ENCODE data around the gene PLEKHA4.
"Not testable (repeated sequence)": the region's sequence is repeated elsewhere in the genome, so short reads cannot be mapped to it uniquely, and the experiment has no call there.

Gene PLEKHA4

DNA sequence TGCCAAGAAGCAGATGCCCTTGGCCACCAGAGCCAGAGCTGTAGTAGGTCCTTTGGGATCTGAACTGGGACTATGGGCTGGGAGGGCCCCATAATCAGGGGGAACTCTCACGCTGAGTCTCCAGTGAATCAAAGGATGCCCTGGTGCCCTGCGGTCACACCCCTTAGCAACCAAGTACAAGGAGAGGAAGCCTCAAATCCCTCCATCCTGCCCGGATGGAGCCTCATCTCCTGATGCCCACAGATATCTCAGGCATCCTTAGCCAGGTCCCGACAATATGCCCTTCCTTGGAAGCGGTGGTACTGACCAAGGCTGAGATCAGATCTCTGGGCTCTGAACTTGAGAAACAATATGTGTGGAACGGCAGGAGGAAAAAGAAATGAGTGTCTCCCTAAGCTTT, 1.7 kb downstream of the PLEKHA4 start:
- no peak for DNase-seq

DNA sequence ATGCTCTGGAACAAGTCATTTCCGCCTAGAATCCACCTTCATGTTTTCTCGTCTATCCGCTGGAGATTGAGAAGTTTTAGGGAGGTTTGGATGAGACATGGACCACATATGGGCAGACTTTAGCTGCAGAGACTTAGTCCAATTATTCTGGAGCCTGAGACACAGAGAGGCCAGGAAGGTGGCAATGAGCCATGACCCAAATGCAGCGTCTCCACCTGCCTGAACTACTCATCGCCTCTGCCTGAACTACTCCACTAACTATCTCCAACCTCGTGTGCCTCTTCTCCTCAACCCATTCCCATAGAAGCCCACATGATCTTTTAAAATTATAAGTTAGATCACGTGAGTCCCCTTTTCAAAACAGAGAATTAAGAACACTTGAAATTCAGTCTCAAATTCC, 5.6 kb downstream of the PLEKHA4 start:
- DNase-seq: no peak

DNA sequence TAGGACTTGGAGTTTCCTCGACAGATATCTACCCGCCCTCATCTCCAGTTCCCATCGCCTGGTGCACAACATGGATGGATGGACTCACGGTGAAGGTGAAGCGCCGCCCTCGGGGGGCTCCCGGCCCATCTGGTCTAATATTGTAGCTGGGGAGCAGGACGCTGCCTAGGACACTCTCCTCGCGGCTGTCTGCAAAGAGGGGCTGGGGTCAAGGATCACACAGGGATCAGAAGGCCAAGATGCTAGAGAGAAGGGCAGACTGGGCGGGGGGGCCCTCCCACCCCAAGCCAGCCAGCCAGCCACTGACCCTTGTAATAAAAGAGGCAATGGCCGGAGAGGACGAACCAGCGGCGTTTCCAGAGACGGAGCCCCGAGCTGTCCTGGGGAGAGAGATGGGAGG, 7.1 kb downstream of the PLEKHA4 start:
- DNase-seq: no peak

DNA sequence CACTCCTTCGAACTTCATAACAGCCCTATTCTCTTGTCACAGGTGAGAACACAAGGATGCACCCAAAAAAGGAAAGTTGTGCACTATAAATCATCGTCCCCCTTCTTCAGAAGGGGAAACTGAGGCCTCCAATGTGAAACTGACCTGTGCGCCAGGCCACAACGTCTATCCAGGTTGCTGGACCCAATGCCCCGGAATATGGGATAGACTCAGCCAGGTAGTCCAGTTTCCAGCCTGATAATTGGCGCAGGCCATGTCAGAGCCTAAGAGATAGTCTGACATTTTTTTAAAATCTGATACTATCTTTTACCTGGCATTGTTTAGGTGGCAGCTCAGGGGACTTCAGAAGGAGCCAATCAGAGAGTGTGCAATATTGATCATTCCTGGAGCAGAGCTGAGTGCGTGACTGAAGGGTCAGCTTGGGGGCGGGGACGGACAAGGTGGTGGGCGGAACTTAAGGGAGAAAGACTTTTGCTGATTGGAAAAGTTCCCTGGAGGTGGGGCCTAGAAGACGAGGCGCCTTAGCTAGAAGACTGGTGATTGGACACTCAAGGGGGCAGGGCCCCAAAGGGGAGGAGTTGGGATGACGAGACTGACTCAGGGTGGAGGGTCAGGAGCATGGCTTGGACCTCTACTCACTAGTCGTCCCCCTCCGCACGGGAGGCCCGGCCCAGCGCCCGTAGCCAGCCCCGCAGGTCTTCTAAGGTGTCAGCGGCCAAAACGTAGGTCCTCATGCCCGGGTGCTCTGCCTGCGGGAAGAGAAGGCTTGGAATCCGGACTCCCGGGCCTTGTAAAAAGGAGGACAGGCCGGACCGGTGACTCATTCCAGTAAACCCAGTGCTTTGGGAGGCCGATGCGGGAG, 8.5 kb downstream of the PLEKHA4 start:
- DNase-seq: peak in 1 of 51 donors; percentile 30

DNA sequence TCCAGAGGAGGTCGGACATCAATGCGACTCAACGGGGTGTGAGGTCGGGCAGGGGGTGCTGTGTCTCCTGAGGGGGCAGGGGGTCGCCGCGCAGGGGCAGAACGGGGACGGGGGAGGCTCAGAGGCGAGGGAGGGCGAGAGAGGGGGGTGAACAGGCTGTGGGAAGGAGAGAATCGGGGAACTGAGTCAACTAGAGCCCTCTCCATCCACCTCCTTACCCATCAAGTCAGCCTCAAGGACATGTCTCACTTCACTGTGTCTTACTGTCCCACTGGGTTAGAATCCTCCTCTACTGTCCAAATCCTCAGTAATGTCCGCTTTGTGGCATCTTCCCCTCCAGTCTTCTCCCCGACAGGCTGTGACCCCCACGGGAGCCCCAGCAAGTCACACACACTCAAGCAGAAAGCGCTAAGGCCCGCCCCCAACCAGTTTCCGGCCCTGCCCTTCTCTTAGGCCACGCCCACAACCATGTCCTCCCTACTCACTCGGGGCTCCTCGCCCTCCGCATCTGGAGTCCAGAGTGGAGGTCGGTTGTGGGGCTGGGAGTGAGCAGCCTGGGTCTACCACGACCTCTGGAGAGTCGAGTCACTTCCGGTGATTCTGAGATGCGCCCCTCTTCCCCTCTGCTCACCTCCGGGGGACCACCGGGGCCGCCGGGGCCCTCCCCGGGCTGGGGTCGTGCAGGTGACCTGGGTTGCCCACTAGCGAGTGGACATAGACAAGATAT, 9.3 kb downstream of the PLEKHA4 start:
- peak in 4 of 51 donors; percentile 8 to 38 (median 15) for DNase-seq

DNA sequence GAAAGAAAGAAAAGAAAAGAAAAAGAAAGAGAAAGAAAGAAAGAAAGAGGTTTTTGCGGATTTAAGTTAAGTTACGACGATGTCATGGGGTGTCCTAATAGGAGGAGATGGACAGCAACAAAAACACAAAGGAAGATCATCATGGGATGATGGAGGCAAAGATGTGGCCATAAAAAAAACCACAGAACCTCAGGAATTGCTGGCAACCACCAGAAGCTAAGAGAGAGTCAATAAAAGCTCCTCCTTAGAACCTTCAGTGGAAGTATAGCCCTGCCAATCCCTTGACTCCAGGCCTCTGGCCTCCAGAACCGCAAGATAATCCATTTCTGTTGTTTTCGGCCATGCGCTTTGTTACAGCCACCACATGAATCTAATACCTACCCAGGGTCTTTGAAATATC, 11.5 kb downstream of the PLEKHA4 start:
- no peak for DNase-seq

DNA sequence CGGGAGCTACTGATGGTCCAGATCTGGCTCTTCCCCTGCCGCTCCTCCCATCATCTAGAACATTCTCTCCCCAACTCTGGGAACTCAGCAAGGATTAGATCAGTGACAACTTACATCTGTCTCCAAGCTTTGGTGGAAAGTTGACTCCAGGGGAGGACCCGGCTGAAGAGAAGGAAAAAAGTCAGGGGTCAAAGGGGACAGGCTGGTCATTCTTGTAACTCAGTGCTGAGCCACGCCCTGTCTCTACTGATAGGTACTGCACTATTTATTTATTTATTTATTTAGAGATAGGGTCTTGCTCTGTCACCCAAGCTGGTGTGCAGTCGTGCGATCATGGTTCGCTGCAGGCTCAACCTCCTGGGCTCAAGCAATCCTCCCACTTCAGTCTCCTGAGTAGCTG, 14.3 kb downstream of the PLEKHA4 start:
- DNase-seq: no peak

DNA sequence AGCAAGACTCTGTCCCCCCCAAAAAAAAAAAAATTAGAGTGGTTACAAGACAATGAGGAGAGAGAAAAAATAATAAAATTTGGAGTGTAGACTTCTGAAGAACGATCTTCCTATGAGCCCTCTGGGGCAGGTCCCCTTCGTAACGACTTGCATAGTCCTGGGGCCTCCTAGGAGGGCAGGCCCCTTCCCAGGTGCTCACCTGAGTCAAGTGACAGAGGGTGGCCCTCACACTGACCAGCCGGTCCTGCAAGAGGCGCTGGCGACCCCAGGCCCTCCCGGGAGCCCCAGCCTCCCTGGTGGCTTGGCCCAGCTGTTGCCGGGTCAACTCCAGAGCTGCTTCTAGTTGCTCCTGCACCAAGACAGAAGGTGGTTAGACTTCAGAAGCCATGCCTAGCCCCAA, 14.9 kb downstream of the PLEKHA4 start:
- no peak for DNase-seq

DNA sequence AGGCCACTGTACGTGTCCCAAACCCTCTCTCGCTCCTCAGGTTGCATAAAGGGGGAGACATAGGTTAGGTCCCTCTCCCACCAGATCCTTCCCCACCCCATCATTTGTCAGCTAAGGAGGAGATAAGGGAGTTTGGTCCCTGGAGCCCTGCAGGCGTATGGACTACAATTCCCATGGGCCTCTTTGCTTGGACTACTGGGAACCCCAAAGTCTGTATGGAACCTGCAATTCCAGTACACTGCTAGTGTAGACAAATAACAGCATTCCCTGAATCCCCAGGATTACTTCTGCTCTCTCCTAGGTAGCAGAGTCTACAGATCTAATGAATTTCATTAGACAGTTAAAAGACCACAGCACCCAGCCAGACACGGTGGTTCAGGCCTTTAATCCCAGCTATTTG, 16.1 kb downstream of the PLEKHA4 start:
- DNase-seq: no peak

DNA sequence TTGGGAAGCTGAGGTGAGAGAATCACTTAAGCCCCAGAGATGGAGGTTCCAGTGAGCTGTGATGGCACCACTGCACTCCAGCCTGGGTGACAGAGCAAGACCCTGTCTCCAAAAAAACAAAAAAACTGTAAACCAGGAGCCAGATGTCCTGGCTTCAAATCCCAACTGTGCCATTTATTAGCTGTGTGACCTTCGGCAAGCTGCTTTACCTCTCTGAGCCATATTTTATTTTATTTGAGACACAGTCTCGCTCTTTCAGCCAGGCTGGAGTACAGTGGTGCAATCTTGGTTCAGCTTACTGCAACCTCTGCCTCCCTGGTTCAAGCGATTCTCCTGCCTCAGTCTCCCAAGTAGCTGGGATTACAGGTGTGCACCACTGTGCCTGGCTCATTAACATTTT, 21.8 kb downstream of the PLEKHA4 start:
- DNase-seq: not testable (repeated sequence)

DNA sequence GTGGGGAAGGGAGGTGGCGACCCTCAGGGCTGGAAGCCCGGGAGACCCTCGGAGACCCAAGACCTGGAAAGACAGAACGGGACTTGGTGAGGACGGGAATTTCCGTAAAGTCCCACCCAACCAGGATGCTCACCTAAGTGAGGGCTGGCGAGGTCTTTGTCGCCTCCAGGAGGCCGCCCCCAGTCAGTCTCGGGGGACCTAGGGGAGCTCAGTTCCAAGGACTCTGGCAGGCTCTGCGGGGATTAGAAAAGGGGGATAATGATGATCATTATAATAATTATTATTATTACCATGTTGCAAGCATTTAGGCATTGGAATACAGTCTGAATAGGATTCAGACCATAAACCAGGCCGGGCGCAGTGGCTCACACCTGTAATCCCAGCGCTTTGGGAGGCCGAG, 23.0 kb downstream of the PLEKHA4 start:
- no peak for DNase-seq

DNA sequence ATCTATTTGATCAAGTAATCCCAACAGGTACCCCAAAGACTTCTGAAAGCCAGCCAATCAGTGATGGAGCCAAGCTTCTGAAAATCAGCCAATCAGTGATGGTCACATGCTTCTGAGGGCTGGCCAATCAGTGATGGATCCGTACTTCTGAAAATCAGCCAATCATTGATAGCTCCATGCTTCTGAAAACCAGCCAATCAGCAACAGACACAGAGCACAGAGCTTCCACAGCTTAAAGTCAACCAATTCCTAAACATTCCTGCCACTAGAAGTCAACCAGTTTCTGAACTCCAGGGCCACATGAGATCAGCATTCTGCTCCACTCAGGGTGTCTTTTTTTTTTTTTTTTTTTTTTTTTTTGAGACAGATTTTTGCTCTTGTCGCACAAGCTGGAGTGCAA, 23.9 kb downstream of the PLEKHA4 start:
- DNase-seq: no peak

DNA sequence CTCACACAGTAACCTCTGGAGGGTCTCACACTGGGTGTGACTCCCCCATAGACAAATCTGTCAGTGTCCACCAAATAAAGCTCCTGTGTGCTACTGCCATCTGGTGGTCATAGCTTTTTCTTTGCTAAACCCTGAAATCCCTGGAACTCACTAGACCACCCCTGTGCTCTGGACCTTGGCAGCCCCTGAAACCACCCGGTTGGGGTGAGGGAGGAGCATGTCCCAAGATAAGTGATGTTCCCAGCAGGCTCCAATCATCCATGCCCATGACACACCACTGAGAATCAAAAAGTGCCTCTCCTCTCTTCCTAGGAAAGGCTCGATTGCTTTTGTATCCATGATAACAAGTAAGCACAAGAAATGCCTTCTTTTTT, 25.6 kb downstream of the PLEKHA4 start:
- DNase-seq: peak in 32 of 51 donors; percentile 2 to 57 (median 14)

DNA sequence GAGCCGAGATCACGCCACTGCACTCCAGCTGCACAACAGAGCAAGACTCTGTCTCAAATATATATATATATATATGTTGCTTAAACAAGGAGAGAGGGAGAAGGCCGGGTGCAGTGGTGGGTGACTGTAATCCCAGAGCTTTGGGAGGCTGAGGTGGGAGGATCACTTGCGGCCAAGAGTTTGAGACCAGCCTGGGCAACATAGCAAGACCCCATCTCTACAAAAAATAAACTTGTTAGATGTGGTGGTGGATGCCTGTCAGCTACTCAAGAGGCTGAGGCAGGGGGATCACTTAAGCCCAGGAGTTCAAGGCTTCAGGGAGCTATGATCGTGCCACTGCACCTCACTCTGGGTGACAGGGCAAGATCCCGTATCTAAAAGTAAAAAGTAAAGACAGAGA, 26.8 kb downstream of the PLEKHA4 start:
- DNase-seq: no peak

DNA sequence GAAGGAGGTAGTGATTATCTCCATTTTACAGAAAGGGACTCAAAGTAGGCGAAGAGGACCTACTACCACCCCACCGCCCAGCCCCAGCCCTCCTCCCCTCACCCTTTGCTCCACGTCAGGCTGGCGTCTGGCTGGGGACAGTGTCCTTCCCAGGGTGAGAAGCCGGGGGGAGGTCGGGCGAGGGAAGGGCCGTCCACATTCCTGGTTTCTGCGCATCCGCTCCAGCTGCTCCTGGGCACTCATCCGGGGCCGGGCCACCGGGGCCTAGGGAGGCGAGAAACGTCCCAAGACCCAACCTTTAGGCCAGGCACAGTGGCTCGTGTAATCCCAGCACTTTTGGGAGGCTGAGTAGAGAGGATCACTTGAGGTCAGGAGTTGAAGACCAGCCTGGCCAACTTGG, 27.4 kb downstream of the PLEKHA4 start:
- DNase-seq: no peak

DNA sequence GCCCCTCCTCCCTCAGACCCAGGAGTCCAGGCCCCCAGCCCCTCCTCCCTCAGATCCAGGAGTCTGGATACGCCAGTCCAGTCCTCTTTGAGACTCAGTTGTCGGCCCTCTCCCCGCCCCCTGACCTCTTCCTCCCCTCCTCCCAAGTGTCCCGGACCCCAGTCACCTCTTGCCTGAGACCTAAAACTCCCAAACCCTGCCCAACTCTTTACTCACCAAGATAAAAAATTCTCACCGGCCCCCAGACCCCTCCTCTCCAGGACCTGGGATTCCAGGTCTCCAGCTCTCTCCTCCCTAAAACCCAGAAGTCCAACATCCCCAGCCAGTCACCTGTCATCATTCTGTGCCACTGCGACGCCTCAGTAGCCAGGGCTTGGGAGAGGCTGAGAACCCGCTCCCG, 30.7 kb downstream of the PLEKHA4 start:
- DNase-seq: peak in 2 of 51 donors; percentile 28 to 33

DNA sequence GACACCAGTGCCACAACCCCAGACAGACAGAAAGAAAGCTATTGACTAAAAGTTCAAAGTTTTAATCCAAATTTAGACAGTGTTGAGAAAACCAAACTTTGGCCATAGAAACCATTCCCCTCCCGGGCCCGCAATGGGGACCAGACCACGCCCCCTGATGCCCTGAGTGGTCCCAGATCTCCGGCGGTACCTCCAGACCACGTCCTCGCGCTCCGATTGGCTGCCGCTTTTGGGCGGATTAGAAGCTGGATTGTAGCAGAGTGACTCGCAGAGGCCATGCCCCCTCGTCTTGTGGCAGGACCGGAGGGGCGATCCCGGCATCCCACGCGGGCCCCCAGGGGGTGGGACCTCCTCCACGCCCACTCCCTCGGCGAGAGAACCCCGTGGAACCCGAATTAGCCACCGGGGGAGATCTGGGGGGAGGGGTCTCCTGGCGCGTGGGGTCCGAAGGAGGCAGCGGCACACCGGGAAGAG, 31.3 kb downstream of the PLEKHA4 start:
- peak in 50 of 51 donors; percentile 10 to 91 (median 72) for DNase-seq

DNA sequence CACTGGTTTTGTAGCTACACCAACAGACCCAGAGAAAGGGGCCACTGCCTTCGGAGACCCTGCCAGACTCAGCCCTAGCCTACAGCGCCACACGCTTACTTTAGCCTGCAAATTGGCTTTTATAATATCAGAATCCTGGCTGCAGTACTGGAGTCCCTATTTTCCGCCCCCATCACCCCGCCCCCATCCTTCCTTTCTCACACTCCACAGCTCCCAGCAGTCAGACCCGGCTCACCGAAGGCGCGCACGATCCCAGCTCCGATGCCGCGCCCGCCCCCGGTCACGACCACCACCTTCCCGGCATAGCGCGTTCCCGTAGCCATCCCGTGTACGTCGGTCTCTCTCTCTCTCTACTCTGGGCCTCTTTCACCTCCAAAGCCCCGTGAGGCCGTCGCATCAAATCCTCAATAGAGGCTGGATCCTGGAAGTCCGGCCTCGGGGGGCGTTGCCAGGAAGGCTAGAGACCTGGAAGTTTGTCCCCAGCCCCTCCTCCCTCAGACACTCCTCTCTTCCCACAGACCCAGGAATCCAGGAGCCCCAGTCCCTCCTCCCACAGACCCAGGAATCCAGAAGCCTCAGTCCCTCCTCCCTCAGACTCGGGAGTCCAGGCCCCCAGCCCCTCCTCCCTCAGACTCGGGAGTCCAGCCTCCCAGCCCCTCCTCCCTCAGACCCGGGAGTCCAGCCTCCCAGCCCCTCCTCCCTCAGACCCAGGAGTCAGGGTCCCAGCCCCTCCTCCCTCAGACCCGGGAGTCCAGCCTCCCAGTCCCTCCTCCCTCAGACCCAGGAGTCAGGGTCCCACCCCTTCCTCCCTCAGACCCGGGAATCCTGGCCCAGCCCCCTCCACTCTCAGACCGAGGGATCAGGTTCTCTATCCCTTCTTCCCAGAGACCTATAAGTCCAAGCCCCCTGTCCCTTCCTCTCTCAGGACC, 32.1 kb downstream of the PLEKHA4 start, which contains the start of gene HSD17B14:
TSS of gene HSD17B14 (minus strand) at position 403 of the 929 bp plus-strand sequence. CDS start at position 323, 80 bp downstream.
- peak in 39 of 51 donors; percentile 17 to 74 (median 44) for DNase-seq

DNA sequence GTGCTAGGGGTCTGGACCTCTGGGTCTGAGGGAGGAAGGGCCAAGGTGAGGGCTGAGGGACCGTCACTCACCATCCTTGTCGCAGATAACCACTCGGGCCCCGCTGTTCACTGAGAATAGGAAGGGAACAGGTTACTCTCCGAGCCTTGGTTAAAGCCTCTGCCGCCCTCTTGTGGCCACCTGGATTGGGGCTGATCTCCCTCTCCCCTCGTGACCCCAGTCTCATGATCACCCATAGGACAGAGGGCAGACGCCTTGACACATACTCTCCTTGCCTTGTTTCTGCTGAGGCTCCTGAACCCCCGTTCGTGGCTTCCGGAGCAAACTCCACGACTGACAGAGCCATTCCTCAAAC, 32.7 kb downstream of the PLEKHA4 start:
- DNase-seq: peak; percentile 32 to 98 (median 80)

DNA sequence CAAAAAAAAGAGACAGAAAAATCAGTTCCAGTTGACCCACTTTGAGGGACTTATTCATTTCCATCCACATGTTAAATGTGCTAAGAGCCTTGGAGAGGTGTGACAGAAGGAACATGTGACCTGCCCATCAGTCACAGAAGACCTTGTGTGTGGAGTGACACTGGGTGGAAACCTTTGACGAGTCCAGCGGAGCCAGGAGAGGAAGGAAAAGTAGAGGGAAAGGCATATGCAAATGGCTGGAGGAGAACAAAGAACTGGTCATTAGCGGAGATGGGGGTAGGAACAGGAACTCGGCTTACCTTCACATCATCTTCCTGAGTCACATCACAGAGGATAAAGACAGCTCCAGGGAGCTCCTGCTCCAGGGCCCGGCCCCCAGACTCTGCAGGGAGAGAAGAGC, 34.4 kb downstream of the PLEKHA4 start:
- no peak for DNase-seq

DNA sequence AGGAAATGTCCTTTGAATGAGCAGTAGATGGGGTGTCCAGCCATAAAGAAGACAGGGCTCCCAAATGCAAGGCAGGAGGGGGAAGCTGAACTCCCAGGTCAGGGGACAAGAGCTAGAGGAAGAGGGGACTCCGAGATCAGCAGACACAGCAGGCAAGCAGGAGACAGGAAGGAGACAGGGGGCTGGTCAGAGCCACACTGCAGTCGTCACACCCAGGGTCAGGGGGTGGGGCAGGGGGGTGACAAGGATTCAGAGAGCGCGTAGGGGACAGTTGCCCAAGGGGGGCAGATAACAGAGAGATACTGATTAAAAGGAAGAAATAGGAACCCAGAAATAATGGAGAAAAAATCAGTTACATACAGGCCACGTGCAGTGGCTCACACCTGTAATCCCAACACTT, 35.4 kb downstream of the PLEKHA4 start:
- DNase-seq: no peak

DNA sequence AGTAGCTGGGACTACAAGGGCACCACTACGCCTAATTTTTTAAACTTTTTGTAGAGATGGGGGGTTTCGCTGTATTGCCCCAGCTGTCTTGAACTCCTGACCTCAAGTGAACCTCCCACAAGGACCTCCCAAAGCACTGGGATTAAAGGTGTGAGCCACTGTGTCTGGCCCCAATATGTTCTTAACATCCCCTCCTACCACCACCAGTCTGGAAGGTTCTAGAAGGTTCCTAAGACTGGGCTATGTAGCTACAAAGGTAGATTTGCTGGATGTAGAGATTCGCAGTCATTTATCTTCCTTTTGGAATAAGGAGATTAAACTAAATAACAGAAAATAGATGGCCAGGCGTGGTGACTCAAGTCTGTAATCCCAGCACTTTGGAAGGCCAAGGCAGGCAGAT, 37.5 kb downstream of the PLEKHA4 start:
- DNase-seq: no peak
